BLaER1 treated with 17β-estradiol and CSF1 and Interleukin-3, amounts not matched to agents 10 nM and 100 nM (cell line): ENCODE results near the gene RNASEH2B.

ENCODE experiments used
- H3K27ac ChIP-seq, 11 experiments: shearing (Covaris generic); formaldehyde crosslinking; 2 replicates each; pipeline ENCODE4 v1.8.1; 2022
- H3K27me3 ChIP-seq, 11 experiments: shearing (Covaris generic); formaldehyde crosslinking; 2 replicates each; pipeline ENCODE4 v1.8.1; 2022
- H3K36me3 ChIP-seq, 11 experiments: shearing (Covaris generic); formaldehyde crosslinking; 2 replicates each; pipeline ENCODE4 v1.8.1; 2022
- H3K4me1 ChIP-seq, 10 experiments: shearing (Covaris generic); formaldehyde crosslinking; 2 replicates each; pipeline ENCODE4 v1.8.1; 2022
- H3K4me2 ChIP-seq, 11 experiments: shearing (Covaris generic); formaldehyde crosslinking; 2 replicates each; pipeline ENCODE4 v1.8.1; 2022
- H3K4me3 ChIP-seq, 10 experiments: shearing (Covaris generic); formaldehyde crosslinking; 2 replicates each; pipeline ENCODE4 v1.8.1; 2022
- H3K9ac ChIP-seq, 11 experiments: shearing (Covaris generic); formaldehyde crosslinking; 2 replicates each; pipeline ENCODE4 v1.8.1; 2022
- H3K9me3 ChIP-seq, 11 experiments: shearing (Covaris generic); formaldehyde crosslinking; replicated peaks in 1 of 11; 2 replicates each; pipeline ENCODE4 v1.8.1; 2022
- H4K20me1 ChIP-seq, 11 experiments: shearing (Covaris generic); formaldehyde crosslinking; 2 replicates each; pipeline ENCODE4 v1.8.1; 2022
- Cebpa-rat ChIP-seq, 11 experiments: shearing (Covaris generic); IDR thresholded peaks; 2 replicates each; pipeline ENCODE4 v1.8.1; 2022

RNASEH2B gene

GRCh38 chr13:50948601-50949000 lies 39.0 kb downstream of the RNASEH2B start:
- no peak for TF ChIP-seq Cebpa-rat (IDR thresholded peaks at IDR 0.05)
- Histone ChIP-seq H3K9me3 (no peaks in the 10 kb centered on the region), H4K20me1 (peaks cover 0 to 4% (median 0%) of the 10 kb centered on the region in 11 experiments; a peak in 1 of 22 replicates), H3K4me1 (peaks cover 0 to 13% (median 0%) of the 10 kb centered on the region in 10 experiments; a peak in 7 of 20 replicates), H3K36me3 (peaks cover 68 to 98% (median 95%) of the 10 kb centered on the region in 11 experiments), H3K4me2 (no peak overlapping the region), H3K4me3 (no peak overlapping the region), H3K27me3 (no peaks in the 10 kb centered on the region), H3K9ac (no peak overlapping the region), H3K27ac (no peak overlapping the region)

DNA sequence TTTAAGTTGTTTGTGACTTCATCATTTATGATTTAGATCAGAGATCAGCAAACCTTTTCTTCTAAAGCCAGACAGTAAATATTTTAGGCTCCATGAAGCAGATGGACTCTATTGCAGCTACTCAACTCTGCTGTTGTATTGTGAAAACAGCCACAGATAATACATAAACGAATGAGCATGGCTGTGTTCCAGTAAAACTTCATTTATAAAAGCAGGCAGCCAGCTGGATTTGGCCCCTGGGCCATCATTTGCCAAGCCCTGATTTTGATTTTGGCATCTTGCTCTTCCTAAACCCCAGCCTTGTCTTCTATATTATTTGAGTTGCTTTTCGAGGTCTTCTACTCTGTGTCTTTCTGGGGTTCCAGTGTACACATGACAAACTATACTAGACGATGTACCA lies 41.3 kb downstream of the RNASEH2B start:
- Histone ChIP-seq H3K4me3 (no peak overlapping the region), H3K36me3 (peaks cover 62 to 99% (median 90%) of the 10 kb centered on the region in 11 experiments), H3K9me3 (no peaks in the 10 kb centered on the region), H3K4me1 (peaks cover 0 to 13% (median 0%) of the 10 kb centered on the region in 10 experiments; a peak in 7 of 20 replicates), H3K27ac (no peak overlapping the region), H3K4me2 (no peak overlapping the region), H4K20me1 (peaks cover 0 to 5% (median 0%) of the 10 kb centered on the region in 11 experiments; a peak in 1 of 22 replicates), H3K9ac (no peak overlapping the region), H3K27me3 (no peaks in the 10 kb centered on the region)
- no peak for TF ChIP-seq Cebpa-rat (IDR thresholded peaks at IDR 0.05)

DNA sequence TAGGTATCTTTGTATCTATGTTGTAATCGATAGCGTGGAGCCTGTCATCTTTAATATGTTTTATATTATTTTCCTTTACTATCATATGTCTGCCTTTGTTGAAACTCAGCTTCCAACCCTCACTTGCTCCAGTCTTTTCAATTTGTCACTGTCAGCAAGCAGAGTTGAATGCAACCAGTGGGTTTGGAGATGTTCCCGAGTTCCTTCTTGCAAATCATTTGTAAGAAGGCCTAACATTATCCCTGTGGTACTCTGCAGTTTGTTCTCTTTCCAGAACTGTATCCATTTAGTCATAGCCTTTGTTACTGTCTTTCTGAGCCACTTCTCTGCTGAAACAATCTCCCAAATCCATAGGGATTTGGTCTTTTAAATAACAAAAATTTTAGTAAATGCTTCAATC lies 41.8 kb downstream of the RNASEH2B start:
- no peak overlapping the region for H3K4me2 ChIP-seq
- H3K36me3 ChIP-seq = peaks cover 65 to 99% (median 90%) of the 10 kb centered on the region in 11 experiments
- no peaks in the 10 kb centered on the region for H3K9me3 ChIP-seq
- H3K27ac ChIP-seq = no peak overlapping the region
- H3K9ac ChIP-seq = no peak overlapping the region
- H3K4me1 ChIP-seq = peaks cover 0 to 10% (median 0%) of the 10 kb centered on the region in 10 experiments; a peak in 7 of 20 replicates
- no peak for TF ChIP-seq Cebpa-rat (IDR thresholded peaks at IDR 0.05)
- H3K27me3 ChIP-seq = no peaks in the 10 kb centered on the region
- H4K20me1 ChIP-seq = peaks cover 0 to 5% (median 0%) of the 10 kb centered on the region in 11 experiments; a peak in 1 of 22 replicates
- H3K4me3 ChIP-seq = no peak overlapping the region

GRCh38 chr13:50955241-50955640 lies 45.6 kb downstream of the RNASEH2B start:
- Histone ChIP-seq H3K4me1 (no peaks in the 10 kb centered on the region), H3K4me3 (no peak overlapping the region), H3K9ac (no peak overlapping the region), H3K4me2 (no peak overlapping the region), H4K20me1 (peaks cover 0 to 5% (median 0%) of the 10 kb centered on the region in 11 experiments; a peak in 1 of 22 replicates), H3K9me3 (no peaks in the 10 kb centered on the region), H3K36me3 (peaks cover 60 to 100% (median 84%) of the 10 kb centered on the region in 11 experiments), H3K27ac (no peak overlapping the region), H3K27me3 (no peaks in the 10 kb centered on the region)
- no peak for TF ChIP-seq Cebpa-rat (IDR thresholded peaks at IDR 0.05)

DNA sequence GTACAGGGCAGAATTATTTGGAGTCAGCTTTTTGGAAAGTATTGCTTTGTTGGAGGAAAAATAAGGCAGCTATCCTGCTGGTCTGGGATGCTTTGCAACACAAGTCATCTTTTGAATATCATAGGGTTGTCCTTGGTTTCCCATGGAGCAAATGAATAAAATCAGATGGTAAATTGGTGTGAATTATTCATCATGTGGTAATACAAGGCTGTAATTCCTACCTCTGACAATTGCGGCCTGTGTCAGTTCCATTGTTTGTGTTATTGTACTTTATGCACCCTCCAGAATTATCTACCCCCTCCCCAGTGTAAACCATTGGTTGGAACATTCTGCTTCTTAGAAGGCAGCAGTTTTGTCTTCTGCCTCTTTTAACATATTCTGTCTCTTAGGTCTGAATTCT lies 46.2 kb downstream of the RNASEH2B start:
- no peak overlapping the region for H3K9ac ChIP-seq
- no peak overlapping the region for H3K4me2 ChIP-seq
- no peak overlapping the region for H3K4me3 ChIP-seq
- H4K20me1 ChIP-seq = peaks cover 0 to 5% (median 0%) of the 10 kb centered on the region in 11 experiments; a peak in 1 of 22 replicates
- no peak overlapping the region for H3K27ac ChIP-seq
- no peak for TF ChIP-seq Cebpa-rat (IDR thresholded peaks at IDR 0.05)
- peaks cover 55 to 100% (median 84%) of the 10 kb centered on the region in 11 experiments for H3K36me3 ChIP-seq
- no peaks in the 10 kb centered on the region for H3K4me1 ChIP-seq
- no peaks in the 10 kb centered on the region for H3K9me3 ChIP-seq
- no peaks in the 10 kb centered on the region for H3K27me3 ChIP-seq

GRCh38 chr13:50957620-50958019 lies 48.0 kb downstream of the RNASEH2B start:
- Histone ChIP-seq H3K4me1 (no peaks in the 10 kb centered on the region), H3K27me3 (no peaks in the 10 kb centered on the region), H4K20me1 (peaks cover 0 to 5% (median 0%) of the 10 kb centered on the region in 11 experiments; a peak in 1 of 22 replicates), H3K9ac (no peak overlapping the region), H3K27ac (no peak overlapping the region), H3K4me2 (no peak overlapping the region), H3K9me3 (no peaks in the 10 kb centered on the region), H3K36me3 (peaks cover 51 to 100% (median 82%) of the 10 kb centered on the region in 11 experiments), H3K4me3 (no peak overlapping the region)
- TF ChIP-seq Cebpa-rat (IDR thresholded peaks at IDR 0.05) = no peak

GRCh38 chr13:50969691-50970090 lies 60.1 kb downstream of the RNASEH2B start:
- no peaks in the 10 kb centered on the region for H4K20me1 ChIP-seq
- H3K27me3 ChIP-seq = no peaks in the 10 kb centered on the region
- no peak for TF ChIP-seq Cebpa-rat (IDR thresholded peaks at IDR 0.05)
- no peak overlapping the region for H3K4me3 ChIP-seq
- H3K4me2 ChIP-seq = no peak overlapping the region
- H3K27ac ChIP-seq = no peak overlapping the region
- peaks cover 0 to 4% (median 0%) of the 10 kb centered on the region in 10 experiments; a peak in 2 of 20 replicates for H3K4me1 ChIP-seq
- peaks cover 48 to 100% (median 93%) of the 10 kb centered on the region in 11 experiments for H3K36me3 ChIP-seq
- H3K9ac ChIP-seq = no peak overlapping the region
- H3K9me3 ChIP-seq = peaks cover 0 to 10% (median 0%) of the 10 kb centered on the region in 11 experiments; a peak in 1 of 22 replicates

- H3K36me3 ChIP-seq = peaks cover 45 to 100% (median 93%) of the 10 kb centered on the region in 11 experiments; a peak in 21 of 22 replicates
- no peaks in the 10 kb centered on the region for H4K20me1 ChIP-seq
- no peak overlapping the region for H3K9ac ChIP-seq
- no peak for TF ChIP-seq Cebpa-rat (IDR thresholded peaks at IDR 0.05)
- no peak overlapping the region for H3K4me3 ChIP-seq
- H3K27ac ChIP-seq = no peak overlapping the region
- no peak overlapping the region for H3K4me2 ChIP-seq
- H3K27me3 ChIP-seq = no peaks in the 10 kb centered on the region
- H3K9me3 ChIP-seq = peaks cover 0 to 10% (median 0%) of the 10 kb centered on the region in 11 experiments; a peak in 2 of 22 replicates
- H3K4me1 ChIP-seq = peaks cover 0 to 4% (median 0%) of the 10 kb centered on the region in 10 experiments; a peak in 2 of 20 replicates
These were observed 61.4 kb downstream of the RNASEH2B start for GRCh38 chr13:50970956-50971355.

DNA sequence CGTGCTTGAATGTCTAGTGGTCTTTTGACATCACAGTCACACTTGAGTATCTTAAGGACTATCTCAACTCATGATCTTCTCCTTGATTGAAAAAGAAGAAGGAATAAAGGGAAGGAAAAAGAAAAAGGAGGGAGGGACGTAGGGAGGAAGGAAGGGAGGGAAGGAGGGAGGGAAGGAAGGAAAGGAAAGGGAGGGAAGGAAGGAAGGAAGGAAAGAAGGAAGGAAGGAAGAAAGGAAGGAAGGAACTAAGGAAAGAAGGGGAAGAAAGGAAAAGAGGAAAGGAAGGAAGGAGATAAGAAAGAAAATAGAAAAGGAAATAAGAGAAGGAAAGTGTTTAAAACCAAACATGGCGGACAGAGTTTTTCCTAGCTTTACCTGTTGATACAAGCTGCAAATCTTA lies 64.7 kb downstream of the RNASEH2B start:
- Histone ChIP-seq H3K27ac (no peak overlapping the region), H3K4me3 (no peak overlapping the region), H3K9ac (no peak overlapping the region), H3K4me1 (peaks cover 0 to 24% (median 9%) of the 10 kb centered on the region in 10 experiments; a peak in 14 of 20 replicates), H4K20me1 (no peaks in the 10 kb centered on the region), H3K27me3 (no peaks in the 10 kb centered on the region), H3K4me2 (no peak overlapping the region), H3K36me3 (peaks cover 23 to 83% (median 64%) of the 10 kb centered on the region in 11 experiments; a peak in 21 of 22 replicates), H3K9me3 (peaks cover 0 to 10% (median 0%) of the 10 kb centered on the region in 11 experiments; a peak in 2 of 22 replicates)
- no peak for TF ChIP-seq Cebpa-rat (IDR thresholded peaks at IDR 0.05)
